Measurements from ENCODE around the gene CCDC87.
A peak's percentile ranks its signal among the peaks of the same experiment; 100 is the strongest.

The CCDC87 gene

GRCh38 chr11:66580803-66581202 lies 12.1 kb downstream of the CCDC87 start:
- DNase-seq, result no peak

- DNase-seq, result peak; percentile 2
Measured at GRCh38 chr11:66579017-66579606, 13.8 kb downstream of the CCDC87 start.

GRCh38 chr11:66570850-66571180 lies 22.0 kb downstream of the CCDC87 start:
- no peak for DNase-seq

GRCh38 chr11:66570079-66570849 lies 22.6 kb downstream of the CCDC87 start:
- DNase-seq, result no peak

- DNase-seq, result no peak
Measured at GRCh38 chr11:66569076-66569475, 23.8 kb downstream of the CCDC87 start.

- peak; percentile 3 for DNase-seq
Measured at GRCh38 chr11:66568124-66568916, 24.5 kb downstream of the CCDC87 start, which contains the start of gene CTSF. Gene CTSF (minus strand): TSS chr11:66568606. CDS start chr11:66568486, 120 bp downstream.

GRCh38 chr11:66567787-66568123 lies 25.1 kb downstream of the CCDC87 start:
- DNase-seq, result no peak

- DNase-seq, result no peak
Measured at GRCh38 chr11:66566221-66566620, 26.6 kb downstream of the CCDC87 start.

GRCh38 chr11:66564984-66565383 lies 27.9 kb downstream of the CCDC87 start:
- DNase-seq, result no peak

GRCh38 chr11:66564538-66564937 lies 28.3 kb downstream of the CCDC87 start:
- DNase-seq, result no peak

- no peak for DNase-seq
Measured at GRCh38 chr11:66563832-66564231, 29.0 kb downstream of the CCDC87 start.

GRCh38 chr11:66562907-66563583 lies 29.8 kb downstream of the CCDC87 start:
- DNase-seq, result no peak

GRCh38 chr11:66562275-66562674 lies 30.6 kb downstream of the CCDC87 start:
- no peak for DNase-seq

GRCh38 chr11:66561975-66562248 lies 31.0 kb downstream of the CCDC87 start:
- DNase-seq, result no peak

GRCh38 chr11:66561178-66561974 lies 31.5 kb downstream of the CCDC87 start:
- no peak for DNase-seq

GRCh38 chr11:66559866-66560676 lies 32.8 kb downstream of the CCDC87 start:
- DNase-seq, result no peak

GRCh38 chr11:66559142-66559865 lies 33.6 kb downstream of the CCDC87 start:
- no peak for DNase-seq

GRCh38 chr11:66557733-66558326 lies 35.0 kb downstream of the CCDC87 start:
- no peak for DNase-seq

- no peak for DNase-seq
Measured at GRCh38 chr11:66556086-66556485, 36.8 kb downstream of the CCDC87 start.

GRCh38 chr11:66555416-66555815 lies 37.4 kb downstream of the CCDC87 start:
- no peak for DNase-seq

GRCh38 chr11:66554602-66555001 lies 38.3 kb downstream of the CCDC87 start:
- DNase-seq, result no peak
